Pancreas (tissue), 10 donors: ENCODE measurements around the gene OCA2. TPM values are rescaled to one million over a fixed set of nuclear protein-coding genes. Genes with fewer than 3 reads are reported as not detected.

Source experiments
- ATAC-seq, 4 donors: fragments of 200-7000 bp; cut with Tn5 transposase; one replicate each; pipeline versions ENCODE4 v1.8.0 to v1.9.1; 2020; ENCODE audit warnings: mild to moderate bottlenecking in 4 of 4, moderate library complexity in 4 of 4
- DNase-seq, 6 donors: peaks; one replicate each; pipeline ENCODE4 v3.0.0-alpha.2; 2020
- FAIRE-seq: peaks from 2 replicates; lab custom pipeline; 2012; peaks lifted over from hg19 to GRCh38; lab: Jason Lieb, UNC
- H3K27ac ChIP-seq, 4 donors: fragments of 200-600 bp; sonication (generic); 1 replicate in 3 of 4; 2 replicates in 1 of 4; pipeline versions ENCODE4 v1.5.0 to v1.8.0; 2020
- H3K27me3 ChIP-seq, 4 donors: fragments of 200-600 bp; one replicate each; pipeline ENCODE4 v1.8.0; 2021
- H3K36me3 ChIP-seq, 3 donors: fragments of 200-600 bp; sonication (generic) in 1 of 3; one replicate each; pipeline versions ENCODE4 v1.5.0 to v1.8.0; 2020 to 2021
- H3K4me1 ChIP-seq, 3 donors: fragments of 200-600 bp; one replicate each; pipeline ENCODE4 v1.8.0; 2021
- H3K4me3 ChIP-seq, 4 donors: fragments of 200-600 bp; sonication (generic) in 2 of 4; one replicate each; pipeline versions ENCODE4 v1.5.0 to v1.8.0; 2020 to 2021
- H3K9me3 ChIP-seq, 4 donors: fragments of 200-600 bp; one replicate each; pipeline ENCODE4 v1.8.0; 2021
- WGBS, 2 donors: extraction: QIAGEN DNeasy Blood & Tissue Kit; methylation state at CpG; one replicate each; pipeline ENCODE4 v1.1.7; 2013; 5-methylcytosine and 5-hydroxymethylcytosine counted together
- intact Hi-C, 3 donors: fragments of 100-400 bp; cut with DNase I; formaldehyde crosslinking; loops; one replicate each; pipeline versions ENCODE4 v1.11.1 to v1.14.2; 2022
- polyA plus RNA-seq, 2 donors: library from polyadenylated mRNA; stranded (reverse); fragments of 200-250 nt; gene quantifications; one replicate each; pipeline ENCODE4 v1.2.3, GENCODE V29; 2013
- total RNA-seq, 6 donors: library from RNA; stranded (reverse); fragmentation: NEBNext Ultra II Directional in 4 of 6; extraction: Animal tissue kit (Norgen Biotek cat#: 25700) in 4 of 6; gene quantifications; one replicate each; pipeline versions ENCODE4 v1.2.1 to v1.2.4, GENCODE V29; 2021 to 2023
- TF ChIP-seq, protein P1 (sequence below), 4 donors: fragments of 200-600 bp; sonication (generic) in 3 of 4; IDR thresholded peaks; one replicate each; pipeline versions ENCODE4 v1.5.0 to v1.8.0; 2021; ENCODE audit warnings: antibody characterized with exemption in 4 of 4
- donor health status: healthy with polysubstance abuse.
- donor health status: DM: no; HTN: no; CAD: no; lungs with moderate emphysema.
- donor health status: DM: no; HTN: no; CAD: no.
- donor health status: control.
- donor health status: control.
- donor health status: Bipolar disorder and iron deficiency.
- donor health status: DM: yes; HTN: yes; CAD: no.
- donor health status: DM: no; HTN: no; CAD: no.
- donor health status: DM: no; HTN: no; CAD: no.
- donor health status: DM: yes; HTN: yes; CAD: no.

The OCA2 gene
- total and polyA plus RNA-seq, 8 donors = 0.12 to 0.31 (median 0.18) TPM; not detected in 4

- Histone ChIP-seq H3K27ac (no peak overlapping the region), H3K9me3 (no peaks in the 10 kb centered on the region), H3K36me3 (no peaks in the 10 kb centered on the region), H3K4me1 (no peaks in the 10 kb centered on the region), H3K27me3 (no peaks in the 10 kb centered on the region), H3K4me3 (no peak overlapping the region)
- no peak for FAIRE-seq
- intact Hi-C loops = no loop called here
- no peak for ATAC-seq
- TF ChIP-seq, protein P1, sequence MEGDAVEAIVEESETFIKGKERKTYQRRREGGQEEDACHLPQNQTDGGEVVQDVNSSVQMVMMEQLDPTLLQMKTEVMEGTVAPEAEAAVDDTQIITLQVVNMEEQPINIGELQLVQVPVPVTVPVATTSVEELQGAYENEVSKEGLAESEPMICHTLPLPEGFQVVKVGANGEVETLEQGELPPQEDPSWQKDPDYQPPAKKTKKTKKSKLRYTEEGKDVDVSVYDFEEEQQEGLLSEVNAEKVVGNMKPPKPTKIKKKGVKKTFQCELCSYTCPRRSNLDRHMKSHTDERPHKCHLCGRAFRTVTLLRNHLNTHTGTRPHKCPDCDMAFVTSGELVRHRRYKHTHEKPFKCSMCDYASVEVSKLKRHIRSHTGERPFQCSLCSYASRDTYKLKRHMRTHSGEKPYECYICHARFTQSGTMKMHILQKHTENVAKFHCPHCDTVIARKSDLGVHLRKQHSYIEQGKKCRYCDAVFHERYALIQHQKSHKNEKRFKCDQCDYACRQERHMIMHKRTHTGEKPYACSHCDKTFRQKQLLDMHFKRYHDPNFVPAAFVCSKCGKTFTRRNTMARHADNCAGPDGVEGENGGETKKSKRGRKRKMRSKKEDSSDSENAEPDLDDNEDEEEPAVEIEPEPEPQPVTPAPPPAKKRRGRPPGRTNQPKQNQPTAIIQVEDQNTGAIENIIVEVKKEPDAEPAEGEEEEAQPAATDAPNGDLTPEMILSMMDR (IDR thresholded peaks at IDR 0.05) = no peak
- 76 to 82% methylated on average over 13 of the region's 13 CpGs for WGBS, 2 donors
- no peak for DNase-seq
Measured at GRCh38 chr15:27989427-27989826, 109.7 kb downstream of the OCA2 start.

GRCh38 chr15:27985099-27985498 lies 114.0 kb downstream of the OCA2 start:
- TF ChIP-seq, protein P1 (IDR thresholded peaks at IDR 0.05) = no peak
- ATAC-seq (no peak), DNase-seq (no peak), FAIRE-seq (no peak)
- Histone ChIP-seq H3K36me3 (no peaks in the 10 kb centered on the region), H3K4me1 (no peaks in the 10 kb centered on the region), H3K27ac (no peak overlapping the region), H3K9me3 (no peaks in the 10 kb centered on the region), H3K27me3 (no peaks in the 10 kb centered on the region), H3K4me3 (no peak overlapping the region)
- WGBS, 2 donors = 73 to 81% methylated on average over 13 of the region's 13 CpGs
- intact Hi-C loops = no loop called here

DNA sequence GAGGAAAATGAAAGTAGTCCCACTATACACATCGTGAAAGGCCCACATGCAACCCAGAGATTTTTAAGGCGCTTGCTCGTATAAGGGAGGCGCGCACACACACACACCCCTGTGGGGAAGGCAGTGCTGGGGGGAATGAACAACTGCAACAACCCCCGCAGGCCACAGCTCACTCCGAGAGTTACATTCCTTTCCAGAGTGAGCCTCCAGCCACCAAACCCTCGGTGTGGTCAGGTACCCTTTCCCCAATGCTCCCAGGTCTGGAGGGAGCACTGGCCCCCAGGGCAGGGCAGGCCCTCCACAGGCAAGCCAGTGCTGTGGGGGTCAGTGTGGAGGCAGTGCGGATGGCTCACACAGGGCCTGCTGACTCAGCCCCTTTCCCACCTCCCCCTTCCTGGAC lies 115.6 kb downstream of the OCA2 start:
- TF ChIP-seq, protein P1 (IDR thresholded peaks at IDR 0.05) = no peak
- Histone ChIP-seq H3K9me3 (no peaks in the 10 kb centered on the region), H3K36me3 (no peaks in the 10 kb centered on the region), H3K27me3 (no peaks in the 10 kb centered on the region), H3K4me3 (no peak overlapping the region), H3K4me1 (no peaks in the 10 kb centered on the region), H3K27ac (no peak overlapping the region)
- intact Hi-C loops = no loop called here
- DNase-seq (no peak), FAIRE-seq (no peak), ATAC-seq (no peak)
- 79 to 88% methylated on average over 9 of the region's 9 CpGs for WGBS, 2 donors

DNA sequence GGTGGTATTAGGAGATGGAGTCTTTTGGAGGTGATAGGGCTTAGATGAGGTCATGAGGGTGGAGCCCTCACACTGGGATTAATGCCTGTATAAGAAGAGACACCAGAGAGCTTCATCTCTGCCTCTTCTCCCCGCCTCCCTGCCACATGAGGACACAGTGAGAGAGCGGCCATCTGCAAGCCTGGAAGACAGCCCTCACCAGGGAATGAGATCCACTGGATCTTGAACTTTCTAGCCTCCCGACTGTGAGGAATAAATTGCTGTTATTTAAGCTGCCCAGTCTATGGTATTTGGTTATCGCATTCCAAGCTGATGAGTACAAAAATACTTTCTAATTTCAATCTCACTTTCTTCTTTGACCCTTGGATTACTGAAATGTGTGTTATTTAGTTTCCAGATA lies 121.4 kb downstream of the OCA2 start:
- intact Hi-C loops = no loop called here
- WGBS, 2 donors = 67 to 71% methylated on average over 4 of the region's 4 CpGs
- Histone ChIP-seq H3K36me3 (no peaks in the 10 kb centered on the region), H3K27me3 (no peaks in the 10 kb centered on the region), H3K9me3 (no peaks in the 10 kb centered on the region), H3K4me1 (no peaks in the 10 kb centered on the region), H3K27ac (no peak overlapping the region), H3K4me3 (no peak overlapping the region)
- TF ChIP-seq, protein P1 (IDR thresholded peaks at IDR 0.05) = no peak
- no peak for DNase-seq
- FAIRE-seq = no peak
- no peak for ATAC-seq

GRCh38 chr15:27973886-27974285 lies 125.2 kb downstream of the OCA2 start:
- FAIRE-seq = no peak
- no peak for ATAC-seq
- DNase-seq = no peak
- Histone ChIP-seq H3K36me3 (no peaks in the 10 kb centered on the region), H3K27ac (no peak overlapping the region), H3K9me3 (no peaks in the 10 kb centered on the region), H3K4me3 (no peak overlapping the region), H3K4me1 (no peaks in the 10 kb centered on the region), H3K27me3 (no peaks in the 10 kb centered on the region)
- intact Hi-C loops = no loop called here
- TF ChIP-seq, protein P1 (IDR thresholded peaks at IDR 0.05) = no peak
